Motor neuron (in vitro differentiated cells): ENCODE results near the gene KBTBD8. TPM values are rescaled to one million over a fixed set of nuclear protein-coding genes. Genes with fewer than 3 reads are reported as not detected.

Source experiments
- ATAC-seq, 8 experiments: fragments of 200-7000 bp; cut with Tn5 transposase; replicated peaks in 6 of 8; 2 replicates each; pipeline ENCODE4 v1.8.0; 2021; ENCODE audit warnings: mild to moderate bottlenecking in 8 of 8, moderate library complexity in 8 of 8
- H3K27ac ChIP-seq, 2 donors: fragments of 250-450 bp; sonication (Bioruptor Pico); 2 replicates each; pipeline ENCODE4 v1.9.0; 2021; ENCODE audit warnings: antibody characterized with exemption in 2 of 2, mild to moderate bottlenecking in 2 of 2, moderate library complexity in 1 of 2
- H3K4me1 ChIP-seq, 2 donors: fragments of 250-450 bp; sonication (Bioruptor Pico); replicated peaks in 1 of 2; 2 replicates each; pipeline ENCODE4 v1.6.1; 2021; ENCODE audit warnings: antibody characterized with exemption in 2 of 2, mild to moderate bottlenecking in 2 of 2, moderate library complexity in 1 of 2
- H3K4me3 ChIP-seq, 5 donors: fragments of 250-450 bp; sonication (Bioruptor Pico); 2 replicates each; pipeline ENCODE4 v1.9.0; 2021; ENCODE audit warnings: antibody characterized with exemption in 5 of 5, mild to moderate bottlenecking in 5 of 5, moderate library complexity in 4 of 5
- WGBS, 10 experiments: fragments of 450-650 bp; shearing (Covaris generic); methylation state at CpG; one replicate each; pipeline ENCODE4 v1.0.0; 2022; 5-methylcytosine and 5-hydroxymethylcytosine counted together
- in situ Hi-C, 9 experiments: fragments of 400-800 bp; cut with MboI; loops; one replicate each; pipeline ENCODE4 v1.15.0; 2021; ENCODE audit warnings: low sequenced_read_pairs in 9 of 9, low pct_unique_long_range_greater_than_20kb in 2 of 9; ENCODE audit not compliant: unreplicated experiment in 9 of 9
- total RNA-seq, 8 experiments: library from RNA; unstranded; fragments of 300-600 nt; gene quantifications; 2 replicates each; pipeline versions ENCODE4 v1.2.3 to v1.2.4, GENCODE V29; 2022

KBTBD8 gene
- total RNA-seq, result 10 to 100 TPM in 3 of 8 experiments, 1 to 10 TPM in 5; 5.0 to 32.8 (median 8.2) TPM

GRCh38 chr3:66998113-66998903 is at the start of gene KBTBD8:
Gene KBTBD8, plus strand, starts transcription at chr3:66998307. Its CDS starts 49 bp downstream, at chr3:66998356.
- in situ Hi-C loops, result no loop called here
- Histone ChIP-seq H3K4me1 (peaks cover 5 to 7% of the 10 kb centered on the region in 2 donors), H3K27ac (peak within 1 kb of the TSS; percentile 59 to 64), H3K4me3 (peak within 1 kb of the TSS; percentile 68 to 86 (median 69))
- ATAC-seq, result peak in 7 of 8 experiments; percentile 7 to 98 (median 96)
- WGBS, 10 experiments, result 0 to 1% (median 0%) methylated on average over 1 to 16 of the region's 75 CpGs; no CpG with 5 or more reads in 4 of the 10 experiments

GRCh38 chr3:66948838-66949237 is 49.3 kb upstream of the KBTBD8 start:
- WGBS, 10 experiments, result 25 to 95% (median 66%) methylated on average over 1 to 2 of the region's 2 CpGs
- Histone ChIP-seq H3K4me3 (no peak overlapping the region), H3K4me1 (peaks cover 6 to 14% of the 10 kb centered on the region in 2 donors), H3K27ac (no peak overlapping the region)
- no peak for ATAC-seq
- in situ Hi-C loops, result loop anchor here in 3 of 9 experiments (25.0 kb wide), 2 partner anchors 413 to 1938 kb away; no protein-coding TSS in a partner anchor

GRCh38 chr3:66949898-66950297 is 48.2 kb upstream of the KBTBD8 start:
- in situ Hi-C loops, result loop anchor here in 4 of 9 experiments (25.0 kb wide), 2 partner anchors 412 to 1937 kb away; no protein-coding TSS in a partner anchor
- no peak for ATAC-seq
- 28 to 100% (median 82%) methylated on average over 2 to 3 of the region's 3 CpGs for WGBS, 10 experiments

GRCh38 chr3:66952357-66952756 is 45.8 kb upstream of the KBTBD8 start:
- ATAC-seq, result peak in 3 of 8 experiments; percentile 42 to 62 (median 53)
- Histone ChIP-seq H3K27ac (no peak overlapping the region), H3K4me1 (peaks cover 6 to 14% of the 10 kb centered on the region in 2 donors), H3K4me3 (no peak overlapping the region)
- WGBS, 10 experiments, result 8 to 70% (median 48%) methylated on average over 1 of the region's 1 CpG; no CpG with 5 or more reads in 2 of the 10 experiments
- in situ Hi-C loops, result loop anchor here in 1 of 9 experiments (25.0 kb wide), 1 partner anchor 1935 kb away; no protein-coding TSS in a partner anchor

More at GRCh38 chr3:66949898-66950297, 48.2 kb upstream of the KBTBD8 start:
- peaks cover 6 to 14% of the 10 kb centered on the region in 2 donors for H3K4me1 ChIP-seq
- H3K27ac ChIP-seq, result no peak overlapping the region
- no peak overlapping the region for H3K4me3 ChIP-seq

GRCh38 chr3:66953934-66954445 is 44.1 kb upstream of the KBTBD8 start:
- in situ Hi-C loops, result loop anchor here in 1 of 9 experiments (25.0 kb wide), 1 partner anchor 1933 kb away; no protein-coding TSS in a partner anchor
- WGBS, 10 experiments, result 40 to 100% (median 97%) methylated on average over 1 to 4 of the region's 4 CpGs
- ATAC-seq, result no peak
- Histone ChIP-seq H3K27ac (no peak overlapping the region), H3K4me3 (no peak overlapping the region), H3K4me1 (peaks cover 6 to 14% of the 10 kb centered on the region in 2 donors)

- Histone ChIP-seq H3K4me3 (no peak overlapping the region), H3K27ac (no peak overlapping the region), H3K4me1 (peaks cover 3 to 10% of the 10 kb centered on the region in 2 donors)
- no peak for ATAC-seq
- in situ Hi-C loops, result loop anchor here in 1 of 9 experiments (25.0 kb wide), 1 partner anchor 1931 kb away; no protein-coding TSS in a partner anchor
- 47 to 100% (median 92%) methylated on average over 2 to 4 of the region's 4 CpGs; no CpG with 5 or more reads in 4 of the 10 experiments for WGBS, 10 experiments
Measured at GRCh38 chr3:66956742-66957141, 41.4 kb upstream of the KBTBD8 start.

GRCh38 chr3:66957367-66957766 is 40.7 kb upstream of the KBTBD8 start:
- Histone ChIP-seq H3K27ac (no peak overlapping the region), H3K4me1 (peaks cover 0 to 4% of the 10 kb centered on the region in 2 donors), H3K4me3 (no peak overlapping the region)
- WGBS, 10 experiments, result 25 to 100% (median 58%) methylated on average over 1 to 5 of the region's 5 CpGs; no CpG with 5 or more reads in 1 of the 10 experiments
- peak in 3 of 8 experiments; percentile 37 to 84 (median 70) for ATAC-seq
- in situ Hi-C loops, result loop anchor here in 1 of 9 experiments (25.0 kb wide), 1 partner anchor 1930 kb away; no protein-coding TSS in a partner anchor

- Histone ChIP-seq H3K4me3 (no peak overlapping the region), H3K4me1 (no peaks in the 10 kb centered on the region), H3K27ac (no peak overlapping the region)
- in situ Hi-C loops, result loop anchor here in 1 of 9 experiments (25.0 kb wide), 1 partner anchor 1929 kb away; no protein-coding TSS in a partner anchor
- whole genome bisulfite sequencing, 10 experiments, result 0 to 100% (median 88%) methylated on average over 1 of the region's 1 CpG; no CpG with 5 or more reads in 5 of the 10 experiments
- ATAC-seq, result peak in 3 of 8 experiments; percentile 69 to 78 (median 74)
Measured at GRCh38 chr3:66958067-66958466, 40.0 kb upstream of the KBTBD8 start.

GRCh38 chr3:66962664-66963063 is 35.4 kb upstream of the KBTBD8 start:
- Histone ChIP-seq H3K27ac (no peak overlapping the region), H3K4me1 (peaks cover 0 to 4% of the 10 kb centered on the region in 2 donors), H3K4me3 (no peak overlapping the region)
- no peak for ATAC-seq
- in situ Hi-C loops, result loop anchor here in 1 of 9 experiments (25.0 kb wide), 1 partner anchor 1925 kb away; no protein-coding TSS in a partner anchor
- 40 to 100% (median 90%) methylated on average over 1 to 3 of the region's 3 CpGs for WGBS, 10 experiments

GRCh38 chr3:66971245-66971644 is 26.9 kb upstream of the KBTBD8 start:
- 7 to 86% (median 66%) methylated on average over 1 to 3 of the region's 3 CpGs for WGBS, 10 experiments
- Histone ChIP-seq H3K4me1 (peaks cover 0 to 4% of the 10 kb centered on the region in 2 donors), H3K27ac (no peak overlapping the region), H3K4me3 (no peak overlapping the region)
- no peak for ATAC-seq
- in situ Hi-C loops, result loop anchor here in 1 of 9 experiments (25.0 kb wide), 1 partner anchor 1916 kb away; no protein-coding TSS in a partner anchor

GRCh38 chr3:66971891-66972551 is 26.1 kb upstream of the KBTBD8 start:
- in situ Hi-C loops, result loop anchor here in 1 of 9 experiments (25.0 kb wide), 1 partner anchor 1915 kb away; no protein-coding TSS in a partner anchor
- no peaks in the 10 kb centered on the region for H3K4me1 ChIP-seq
- no peak overlapping the region for H3K4me3 ChIP-seq
- H3K27ac ChIP-seq, result no peak overlapping the region
- peak; percentile 98 to 100 (median 100) for ATAC-seq
- 0 to 100% (median 8%) methylated on average over 1 to 20 of the region's 22 CpGs; no CpG with 5 or more reads in 1 of the 10 experiments for WGBS, 10 experiments

GRCh38 chr3:66980791-66981190 is 17.3 kb upstream of the KBTBD8 start:
- Histone ChIP-seq H3K4me3 (no peak overlapping the region), H3K4me1 (no peaks in the 10 kb centered on the region), H3K27ac (no peak overlapping the region)
- ATAC-seq, result no peak
- WGBS, 10 experiments, result 45 to 100% (median 100%) methylated on average over 1 of the region's 1 CpG; no CpG with 5 or more reads in 5 of the 10 experiments
- in situ Hi-C loops, result no loop called here
